ENCODE measurements around the gene UNC119B.
"Not testable (repeated sequence)": the region's sequence is repeated elsewhere in the genome, so short reads cannot be mapped to it uniquely, and the experiment has no call there.

The UNC119B gene

DNA sequence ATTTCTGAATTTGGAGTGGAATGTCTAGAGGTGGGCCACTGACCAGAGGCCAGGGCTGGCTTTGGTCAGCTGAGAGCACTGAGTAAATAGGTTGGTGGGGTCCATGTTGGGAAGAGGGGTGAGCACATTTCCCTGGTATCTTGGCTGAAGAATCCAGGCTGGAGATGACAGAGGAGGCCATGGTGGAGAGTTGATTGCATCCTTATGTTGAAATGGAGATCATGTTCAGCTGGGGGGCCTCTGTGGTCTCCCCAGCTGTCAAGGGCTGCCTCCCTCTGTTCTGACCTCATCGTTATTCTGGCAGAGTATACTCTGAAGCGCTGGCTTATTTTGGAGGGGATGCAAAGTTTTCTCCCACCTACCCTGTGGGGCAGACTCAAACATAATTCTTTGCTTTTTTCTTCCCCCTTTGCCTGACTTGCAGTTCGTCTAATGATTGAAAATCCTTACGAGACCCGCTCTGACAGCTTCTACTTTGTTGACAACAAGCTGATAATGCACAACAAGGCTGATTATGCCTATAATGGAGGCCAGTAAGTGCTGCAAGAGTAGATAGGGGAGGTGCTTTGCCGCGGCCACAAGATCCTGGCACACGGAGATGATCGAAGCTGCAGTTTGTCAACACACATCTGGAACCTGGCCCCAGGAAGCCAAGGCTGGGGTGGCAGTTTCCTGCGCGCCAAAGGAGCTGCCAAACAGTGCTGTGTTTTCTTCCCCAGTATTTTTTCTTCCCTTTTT is 9.4 kb downstream of the UNC119B start:
- no peak for DNase-seq (ENCODE audit: low spot score)

DNA sequence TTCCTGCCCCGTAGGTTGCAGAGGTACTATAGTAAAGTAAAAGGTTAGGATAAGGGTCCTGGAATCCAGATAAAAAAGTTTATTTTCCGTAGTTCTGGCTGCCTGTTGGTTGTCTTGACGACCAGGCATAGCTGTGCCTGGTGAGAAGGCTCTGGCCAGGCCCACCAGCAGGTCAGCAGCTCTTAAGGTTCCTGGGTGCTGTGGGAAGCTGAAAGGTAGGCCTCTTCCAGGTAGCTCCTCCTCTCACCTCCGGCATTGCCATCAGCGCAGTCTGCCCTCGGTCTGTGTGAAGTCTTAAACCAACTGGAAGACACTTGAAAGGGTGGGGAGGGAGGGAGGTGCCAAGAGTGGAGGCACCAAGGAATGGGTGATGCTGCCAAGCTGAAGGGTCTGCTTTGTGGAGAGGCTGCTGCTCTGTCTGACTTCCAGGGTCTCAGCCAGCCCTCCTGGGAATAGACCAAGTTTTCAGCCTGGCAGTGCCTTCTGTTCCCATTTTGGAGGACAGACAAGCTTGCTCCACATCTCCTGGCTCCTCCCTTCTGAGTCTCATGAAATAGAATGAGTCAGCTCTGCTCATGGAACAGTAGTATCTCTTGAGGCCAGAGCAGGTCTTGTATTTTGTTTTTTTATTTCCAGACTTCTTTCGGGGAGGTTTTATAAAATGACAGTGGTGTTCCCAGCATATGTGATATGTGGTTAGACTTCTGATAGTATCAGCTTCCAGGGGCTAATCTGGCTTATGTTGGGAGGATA is 10.2 kb downstream of the UNC119B start:
- DNase-seq (ENCODE audit: low spot score) = peak; percentile 73

DNA sequence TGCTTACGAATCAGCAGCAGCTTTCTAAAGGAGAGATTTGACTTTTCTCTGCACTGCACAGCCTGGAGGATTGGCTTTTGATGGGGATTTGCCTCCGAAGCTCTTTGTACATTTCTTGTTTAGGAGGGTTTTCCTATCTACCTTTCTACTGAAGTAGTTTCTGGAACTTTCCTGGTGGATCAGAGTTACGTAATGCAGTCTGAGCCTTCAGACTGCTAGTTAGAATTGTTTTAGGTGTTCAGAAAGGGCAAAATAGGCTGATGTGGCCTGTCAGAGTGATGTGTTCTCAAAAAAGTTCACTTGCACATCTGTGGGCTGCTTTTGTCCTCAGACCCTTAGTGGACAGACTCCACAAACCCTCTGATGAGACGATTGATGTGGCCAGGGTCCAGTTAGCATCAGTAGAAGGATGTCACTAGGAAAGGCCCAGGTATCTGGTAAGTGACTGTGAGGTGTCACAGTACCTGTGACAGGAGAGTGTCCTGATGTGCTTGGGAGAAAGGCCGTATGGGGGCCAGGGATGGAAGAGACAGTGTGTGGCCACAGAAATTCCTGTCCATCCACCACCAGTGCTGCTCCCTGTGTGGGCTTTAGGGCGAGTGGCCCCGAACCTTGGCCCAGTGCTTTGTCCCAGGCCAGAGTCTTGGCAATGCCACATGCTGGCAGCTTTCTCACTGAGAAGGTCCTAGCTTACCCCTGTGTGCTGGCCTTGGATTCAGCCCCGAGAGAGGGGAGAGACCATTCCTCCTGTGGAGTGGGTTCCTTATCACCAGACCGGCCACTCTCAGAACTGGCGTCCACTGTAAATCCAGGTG is 10.9 kb downstream of the UNC119B start:
- no peak for DNase-seq (ENCODE audit: low spot score)

DNA sequence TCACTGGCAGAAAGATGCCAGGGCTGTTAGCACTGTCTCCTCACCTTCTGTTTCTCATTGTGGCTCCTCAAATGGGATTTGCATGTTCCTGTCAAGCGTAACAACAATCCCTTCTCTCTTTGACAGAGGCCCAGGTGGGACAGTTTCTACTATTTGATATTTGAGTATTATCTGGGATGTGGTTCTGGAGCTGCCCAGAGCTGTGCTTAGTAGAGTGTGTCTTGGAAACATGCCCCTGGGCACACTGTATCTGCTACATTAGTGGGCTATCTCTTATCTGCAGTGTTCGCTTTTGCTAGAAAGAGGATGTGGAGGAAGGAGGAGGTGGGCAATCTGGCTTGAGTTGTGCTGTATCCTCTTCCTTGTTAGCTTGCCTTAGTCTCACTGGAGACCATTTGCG is 11.6 kb downstream of the UNC119B start:
- DNase-seq (ENCODE audit: low spot score) = no peak

DNA sequence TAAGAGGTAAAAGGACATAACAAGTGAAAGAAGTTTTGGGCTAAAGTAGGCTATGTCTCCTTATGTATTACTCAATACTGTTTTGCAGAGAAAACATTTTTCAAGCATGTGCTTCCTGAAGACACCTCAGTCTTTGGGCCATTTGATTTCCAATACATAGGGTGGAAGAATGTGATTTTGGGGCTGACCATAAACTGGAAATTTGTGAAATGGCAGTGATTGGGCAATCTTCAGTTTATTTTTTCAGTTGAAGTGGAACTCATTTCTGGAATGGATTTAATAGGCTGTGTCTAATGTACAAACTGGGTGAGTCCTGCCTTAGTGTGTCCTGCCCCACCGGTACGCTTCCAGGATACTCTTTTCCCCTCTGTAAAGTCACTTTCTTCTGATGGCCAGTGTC is 12.5 kb downstream of the UNC119B start:
- DNase-seq (ENCODE audit: low spot score) = no peak

DNA sequence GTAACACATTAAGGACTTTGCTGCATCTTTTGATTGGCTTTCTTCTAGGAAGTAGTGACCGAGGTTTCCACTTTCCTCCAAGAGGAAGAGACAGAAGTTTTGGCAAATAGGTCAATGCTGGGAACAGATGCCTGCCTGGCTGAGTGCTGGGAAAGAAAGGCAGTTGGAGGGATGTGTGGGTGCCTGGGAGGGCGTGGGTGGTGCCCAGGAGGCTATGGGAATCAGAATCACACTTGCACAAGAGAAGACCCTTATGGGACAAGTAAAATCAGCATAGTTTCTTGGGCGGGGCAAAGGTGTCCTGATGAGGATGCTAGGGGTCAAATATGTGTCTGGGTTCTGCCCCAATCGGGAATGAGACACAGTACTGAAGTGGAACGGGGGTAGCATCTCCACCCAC is 14.5 kb downstream of the UNC119B start:
- DNase-seq (ENCODE audit: low spot score) = no peak

DNA sequence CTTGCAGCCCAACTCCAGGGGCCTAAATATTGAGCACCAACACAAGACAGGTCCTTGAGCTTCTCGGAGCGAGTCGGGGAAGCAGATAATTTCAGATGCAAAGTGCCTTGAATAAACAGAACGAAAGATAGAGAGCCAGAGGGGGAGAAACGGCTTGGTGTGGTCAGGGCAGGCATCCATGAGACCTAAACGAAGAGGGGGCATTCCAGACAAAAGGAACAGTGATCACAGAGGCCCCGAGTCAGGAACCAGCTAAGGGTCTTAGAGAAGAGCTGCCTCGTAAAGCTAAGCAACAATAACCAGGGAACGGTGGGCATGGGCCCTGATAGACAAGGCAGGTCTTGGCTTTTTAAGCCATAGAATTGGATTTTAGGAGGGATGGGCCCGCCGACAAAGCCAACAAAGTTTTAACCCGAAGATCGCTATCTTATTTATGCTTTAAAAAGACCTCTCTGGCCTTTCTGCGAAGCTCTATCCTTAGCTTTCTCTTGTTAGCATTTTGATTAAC is 14.9 kb downstream of the UNC119B start:
- no peak for DNase-seq (ENCODE audit: low spot score)

DNA sequence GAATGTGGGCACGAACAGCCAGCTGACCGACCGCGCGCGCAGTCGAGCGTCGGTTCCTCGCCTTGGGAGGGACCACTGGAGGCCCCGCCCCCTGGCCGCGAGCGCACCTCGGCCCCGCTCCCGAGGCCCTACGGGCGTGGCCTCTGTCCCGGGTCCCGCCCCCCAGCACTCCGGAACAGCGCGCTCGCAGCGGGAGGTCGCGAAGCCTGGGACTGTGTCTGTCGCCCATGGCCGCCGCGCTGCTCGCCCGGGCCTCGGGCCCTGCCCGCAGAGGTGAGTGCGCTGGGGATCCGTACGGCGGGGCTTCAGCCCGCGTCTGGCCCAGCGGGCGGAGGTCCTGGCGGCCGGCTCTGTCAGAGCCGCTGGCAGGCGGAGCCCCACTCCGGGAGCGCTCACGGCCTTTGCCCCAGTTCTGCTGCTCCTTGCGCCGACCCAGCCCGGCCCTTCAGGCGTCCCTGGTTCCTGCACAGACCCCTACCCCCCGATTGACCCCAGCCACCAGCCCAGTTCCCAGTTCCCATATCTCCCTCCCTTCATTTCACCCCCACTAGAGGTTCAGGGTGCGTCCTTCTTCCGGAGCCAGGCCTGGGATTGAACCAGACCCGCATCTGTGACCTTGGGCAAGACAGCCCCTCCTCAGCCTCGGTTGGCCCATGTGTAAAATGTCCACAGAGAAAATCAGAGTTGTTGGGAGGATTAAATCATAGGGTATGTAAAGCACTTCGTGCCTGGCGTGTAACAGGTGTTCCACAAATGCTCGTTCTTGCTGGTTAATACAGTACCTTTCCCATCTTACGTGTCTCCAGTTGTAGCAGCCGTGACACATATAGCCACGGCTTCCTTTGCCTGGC is 15.6 kb downstream of the UNC119B start, which contains the start of gene ACADS:
TSS of gene ACADS (plus strand) at position 168 of the 851 bp plus-strand sequence. CDS start at position 228, 60 bp downstream.
- peak; percentile 99 for DNase-seq (ENCODE audit: low spot score)

DNA sequence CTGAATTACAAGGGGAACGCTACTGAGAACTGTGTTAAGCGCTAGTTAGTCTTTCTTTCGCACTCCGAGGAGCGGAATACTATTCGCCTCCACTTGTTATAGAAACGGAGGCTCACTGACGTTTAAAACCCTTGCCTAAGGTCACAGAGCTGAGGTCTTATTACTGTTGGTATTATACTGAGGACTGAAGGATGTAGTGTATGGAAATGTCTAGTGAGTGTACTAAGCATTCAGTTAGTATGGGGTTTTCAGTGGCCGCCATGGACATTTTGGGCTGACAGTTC is 16.2 kb downstream of the UNC119B start:
- no peak for DNase-seq (ENCODE audit: low spot score)

DNA sequence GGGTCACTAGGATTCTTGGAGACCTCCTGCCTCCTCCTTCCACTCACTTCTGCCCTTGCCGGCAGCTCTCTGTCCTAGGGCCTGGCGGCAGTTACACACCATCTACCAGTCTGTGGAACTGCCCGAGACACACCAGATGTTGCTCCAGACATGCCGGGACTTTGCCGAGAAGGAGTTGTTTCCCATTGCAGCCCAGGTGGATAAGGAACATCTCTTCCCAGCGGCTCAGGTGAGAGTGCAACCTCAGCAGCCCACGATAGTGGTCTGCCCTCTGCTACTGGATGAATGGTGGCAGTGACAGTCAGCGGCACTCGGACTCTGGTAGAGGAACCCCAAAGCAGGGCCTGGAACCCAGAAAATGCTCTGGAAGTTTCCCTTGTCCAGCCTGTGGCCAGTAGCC is 16.7 kb downstream of the UNC119B start:
- no peak for DNase-seq (ENCODE audit: low spot score)

DNA sequence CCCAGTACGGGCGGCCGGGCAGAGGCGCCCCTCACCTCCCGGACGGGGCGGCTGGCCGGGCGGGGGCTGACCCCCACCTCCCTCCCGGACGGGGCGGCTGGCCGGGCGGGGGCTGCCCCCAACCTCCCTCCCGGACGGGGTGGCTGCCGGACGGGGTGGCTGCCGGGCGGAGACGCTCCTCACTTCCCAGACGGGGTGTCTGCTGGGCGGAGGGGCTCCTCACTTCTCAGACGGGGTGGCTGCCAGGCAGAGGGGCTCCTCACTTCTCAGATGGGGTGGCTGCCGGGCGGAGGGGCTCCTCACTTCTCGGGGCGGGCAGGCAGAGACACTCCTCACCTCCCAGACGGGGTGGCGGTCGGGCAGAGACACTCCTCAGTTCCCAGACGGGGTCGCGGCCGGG is 21.9 kb downstream of the UNC119B start:
- not testable (repeated sequence) for DNase-seq (ENCODE audit: low spot score)

DNA sequence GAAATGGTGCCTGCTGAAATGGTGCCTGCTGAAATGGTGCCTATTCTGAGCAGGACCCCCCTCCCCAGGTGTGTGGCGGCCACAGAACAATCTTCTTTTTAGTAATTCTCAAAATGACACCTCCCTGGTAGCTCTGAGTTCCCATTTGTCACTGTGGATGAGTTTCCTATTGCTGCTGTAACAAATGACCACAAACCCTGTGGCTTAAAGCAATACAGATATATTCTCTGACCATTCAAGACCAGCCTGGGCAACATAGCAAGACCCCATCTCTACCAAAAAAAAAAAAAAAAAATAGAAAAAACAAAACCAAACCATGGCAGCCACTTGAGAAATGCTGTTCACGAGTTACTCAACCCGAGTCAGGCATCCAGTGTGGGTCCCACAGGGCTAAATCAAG is 23.3 kb downstream of the UNC119B start:
- no peak for DNase-seq (ENCODE audit: low spot score)

DNA sequence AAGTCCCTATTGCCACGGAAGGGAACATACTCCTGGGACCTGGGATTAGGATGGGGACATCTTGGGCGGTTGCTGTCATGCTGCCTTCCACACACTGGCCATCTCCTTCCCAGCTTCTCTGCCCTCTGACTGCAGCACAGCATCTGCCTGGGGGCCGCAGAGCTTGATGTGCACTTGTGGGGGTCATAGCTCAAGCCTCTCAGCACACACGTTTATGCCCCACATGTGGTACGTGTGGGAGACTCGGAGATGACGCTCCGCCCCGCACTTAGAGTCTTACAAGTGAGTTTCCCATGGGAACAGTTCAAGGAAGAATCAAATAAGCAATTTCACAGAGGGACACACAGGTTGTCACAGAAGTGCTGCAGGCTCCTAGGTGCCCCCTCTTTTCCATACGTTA is 24.0 kb downstream of the UNC119B start:
- no peak for DNase-seq (ENCODE audit: low spot score)

DNA sequence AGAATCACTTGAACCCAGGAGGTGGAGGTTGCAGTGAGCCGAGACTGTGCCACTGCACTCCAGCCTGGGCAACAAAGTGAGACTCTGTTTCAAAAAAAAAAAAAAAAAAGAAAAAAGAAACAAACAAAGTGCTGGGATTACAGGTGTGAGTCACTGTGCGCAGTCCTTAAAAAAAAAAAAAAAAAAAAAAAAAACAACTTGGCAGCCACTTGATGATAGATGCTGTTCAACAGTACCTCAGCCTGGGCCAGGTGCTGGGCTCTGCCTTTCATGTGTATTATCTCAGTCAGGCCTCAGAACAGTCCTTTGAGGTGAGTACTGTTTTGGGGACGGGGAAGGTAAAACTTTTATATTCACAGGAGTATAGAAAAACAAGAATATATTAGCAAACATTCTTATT is 24.9 kb downstream of the UNC119B start:
- DNase-seq (ENCODE audit: low spot score) = no peak

DNA sequence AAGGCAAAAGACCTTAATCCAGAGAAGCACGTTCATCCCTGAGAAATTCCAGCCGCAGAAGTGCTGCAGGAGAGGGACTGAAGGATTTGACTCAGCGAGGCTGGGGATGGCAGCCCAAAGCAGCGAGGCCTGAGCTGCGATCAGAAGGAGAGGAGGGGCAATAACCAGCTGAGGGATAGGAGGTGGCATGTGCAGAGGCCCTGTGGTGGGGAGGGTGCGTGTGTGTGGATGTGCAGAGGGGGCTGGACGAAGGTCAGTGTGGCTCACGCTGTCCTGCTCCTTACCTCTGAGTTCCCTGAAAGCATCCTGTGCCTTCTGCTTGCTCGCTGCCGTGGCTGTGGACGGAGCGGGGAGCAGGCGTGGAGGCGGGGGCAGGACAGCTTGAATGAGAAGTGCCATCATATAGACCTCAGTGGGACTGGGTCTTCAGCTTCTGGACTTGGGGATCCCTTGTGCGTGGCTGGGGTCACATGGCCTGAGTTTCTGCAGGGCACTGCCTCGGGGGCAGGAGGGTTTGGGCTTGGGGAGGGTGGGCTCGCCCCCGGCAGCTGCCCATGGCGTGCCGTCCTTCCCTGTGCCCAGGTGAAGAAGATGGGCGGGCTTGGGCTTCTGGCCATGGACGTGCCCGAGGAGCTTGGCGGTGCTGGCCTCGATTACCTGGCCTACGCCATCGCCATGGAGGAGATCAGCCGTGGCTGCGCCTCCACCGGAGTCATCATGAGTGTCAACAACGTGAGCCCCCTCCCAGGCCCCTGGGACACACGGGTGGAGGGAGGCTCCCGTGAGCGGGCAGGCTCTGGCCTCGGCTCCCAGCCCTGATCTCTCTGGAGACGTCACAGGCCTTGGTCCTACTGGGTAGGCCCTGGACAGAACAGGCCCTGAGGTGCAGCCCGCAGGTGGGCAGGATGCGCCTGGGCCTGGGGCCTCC is 26.4 kb downstream of the UNC119B start:
- DNase-seq (ENCODE audit: low spot score) = no peak

DNA sequence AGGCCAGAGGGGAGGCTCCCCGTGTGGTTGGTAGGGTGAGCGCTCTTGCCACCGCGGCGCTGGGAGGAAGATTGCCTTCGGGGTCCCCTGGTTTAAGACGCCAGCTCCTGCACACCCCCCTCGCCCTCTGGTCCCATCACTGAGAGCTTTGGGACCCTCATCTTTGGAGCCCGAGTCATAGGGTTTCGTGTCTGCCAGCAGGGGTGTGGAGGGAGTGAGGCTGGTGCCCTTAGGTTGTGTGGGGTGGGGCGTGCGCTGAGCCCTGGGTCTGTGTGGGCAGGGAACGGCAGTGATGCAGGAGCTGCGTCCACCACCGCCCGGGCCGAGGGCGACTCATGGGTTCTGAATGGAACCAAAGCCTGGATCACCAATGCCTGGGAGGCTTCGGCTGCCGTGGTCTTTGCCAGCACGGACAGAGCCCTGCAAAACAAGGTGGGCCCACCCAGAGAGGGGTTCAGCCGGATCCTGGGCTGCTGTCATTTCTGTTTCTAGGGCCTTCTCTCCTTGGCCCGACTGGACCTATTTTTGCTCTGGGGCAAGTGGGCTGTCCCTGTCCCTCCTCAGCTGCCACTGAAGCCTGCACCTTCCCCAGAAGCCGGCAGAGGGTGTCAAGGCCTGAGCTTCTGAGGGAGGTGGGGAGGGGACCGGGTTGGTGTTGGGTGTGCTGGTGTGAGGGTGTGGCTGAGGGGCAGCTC is 27.4 kb downstream of the UNC119B start:
- no peak for DNase-seq (ENCODE audit: low spot score)

DNA sequence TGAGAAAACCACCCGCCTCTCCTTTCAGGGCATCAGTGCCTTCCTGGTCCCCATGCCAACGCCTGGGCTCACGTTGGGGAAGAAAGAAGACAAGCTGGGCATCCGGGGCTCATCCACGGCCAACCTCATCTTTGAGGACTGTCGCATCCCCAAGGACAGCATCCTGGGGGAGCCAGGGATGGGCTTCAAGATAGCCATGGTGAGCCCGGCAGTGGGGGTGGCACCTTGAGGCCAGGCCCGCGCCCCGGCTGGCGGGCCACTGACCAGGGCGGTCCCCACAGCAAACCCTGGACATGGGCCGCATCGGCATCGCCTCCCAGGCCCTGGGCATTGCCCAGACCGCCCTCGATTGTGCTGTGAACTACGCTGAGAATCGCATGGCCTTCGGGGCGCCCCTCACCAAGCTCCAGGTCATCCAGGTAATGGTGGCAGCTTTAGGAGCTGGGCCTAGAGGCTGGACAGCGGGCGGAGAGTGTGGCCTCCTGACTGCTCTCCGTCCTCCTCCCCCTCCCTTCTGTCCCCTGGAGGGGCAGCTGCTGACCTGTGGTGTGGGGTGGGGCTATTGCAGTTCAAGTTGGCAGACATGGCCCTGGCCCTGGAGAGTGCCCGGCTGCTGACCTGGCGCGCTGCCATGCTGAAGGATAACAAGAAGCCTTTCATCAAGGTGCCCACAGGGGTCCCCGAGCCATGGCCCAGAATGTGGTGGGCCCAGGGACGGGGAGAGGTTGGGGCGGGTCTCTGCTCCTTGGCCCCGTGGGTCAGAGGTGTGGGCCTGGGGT is 28.2 kb downstream of the UNC119B start:
- DNase-seq (ENCODE audit: low spot score) = no peak

DNA sequence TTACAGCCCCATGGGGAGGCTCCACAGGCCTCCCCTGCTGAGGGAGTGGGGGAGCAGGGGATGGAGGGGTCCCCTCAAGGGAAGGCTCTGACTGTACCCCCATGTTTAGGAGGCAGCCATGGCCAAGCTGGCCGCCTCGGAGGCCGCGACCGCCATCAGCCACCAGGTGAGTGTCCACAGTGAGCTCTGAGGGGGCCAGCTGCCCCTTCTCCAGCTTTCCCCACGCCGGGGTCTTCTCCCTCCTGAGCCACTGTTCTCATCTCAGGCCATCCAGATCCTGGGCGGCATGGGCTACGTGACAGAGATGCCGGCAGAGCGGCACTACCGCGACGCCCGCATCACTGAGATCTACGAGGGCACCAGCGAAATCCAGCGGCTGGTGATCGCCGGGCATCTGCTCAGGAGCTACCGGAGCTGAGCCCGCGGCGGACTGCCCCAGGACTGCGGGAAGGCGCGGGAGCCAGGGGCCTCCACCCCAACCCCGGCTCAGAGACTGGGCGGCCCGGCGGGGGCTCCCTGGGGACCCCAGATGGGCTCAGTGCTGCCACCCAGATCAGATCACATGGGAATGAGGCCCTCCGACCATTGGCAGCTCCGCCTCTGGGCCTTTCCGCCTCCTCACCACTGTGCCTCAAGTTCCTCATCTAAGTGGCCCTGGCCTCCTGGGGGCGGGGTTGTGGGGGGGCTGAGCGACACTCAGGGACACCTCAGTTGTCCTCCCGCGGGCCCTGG is 28.9 kb downstream of the UNC119B start:
- no peak for DNase-seq (ENCODE audit: low spot score)
